WTC11 (cell line): ENCODE results near the gene PATL2. TPM values are rescaled to one million over a fixed set of nuclear protein-coding genes. Genes with fewer than 3 reads are reported as not detected.

Source experiments
- ATAC-seq: fragments of 200-7000 bp; cut with Tn5 transposase; 2 replicates; pipeline ENCODE4 v1.10.0; 2021; ENCODE audit warnings: mild to moderate bottlenecking, moderate library complexity
- CTCF ChIA-PET: fragments of 300-600 bp; sonication (Branson Sonifier 250); formaldehyde crosslinking; loops from one replicate; lab custom pipeline; 2021; ENCODE audit warnings: antibody characterized with exemption; lab: Charles Lee
- POLR2A ChIA-PET: fragments of 350-600 bp; sonication (Branson Sonifier 250); formaldehyde crosslinking; loops from one replicate; lab custom pipeline; 2021; ENCODE audit warnings: antibody characterized with exemption; lab: Charles Lee
- DNase-seq: peaks from one replicate; pipeline ENCODE4 v3.0.0; 2021; ENCODE audit warnings: low spot score
- H3K27ac Mint-ChIP-seq: 2 replicates; pipeline ENCODE4 v1.8.0; 2021; ENCODE audit warnings: mixed read lengths
- H3K27me3 Mint-ChIP-seq: 2 replicates; pipeline ENCODE4 v1.8.0; 2021; ENCODE audit warnings: low read depth, mild to moderate bottlenecking, moderate library complexity, mixed read lengths
- H3K36me3 Mint-ChIP-seq: 2 replicates; pipeline ENCODE4 v1.8.0; 2021; ENCODE audit warnings: mixed read lengths
- H3K4me1 Mint-ChIP-seq: 2 replicates; pipeline ENCODE4 v1.8.0; 2022; ENCODE audit warnings: mixed read lengths
- H3K4me3 Mint-ChIP-seq: 2 replicates; pipeline ENCODE4 v1.8.0; 2021; ENCODE audit warnings: mild to moderate bottlenecking, moderate library complexity, mixed read lengths
- H3K9me3 Mint-ChIP-seq: 2 replicates; pipeline ENCODE4 v1.8.0; 2021; ENCODE audit warnings: mixed read lengths
- CREB1 ChIP-seq: sonication (generic); formaldehyde crosslinking; IDR thresholded peaks from 2 replicates; pipeline ENCODE4 v1.8.0; 2023; ENCODE audit warnings: mild to moderate bottlenecking, missing genetic modification reagents
- FOXK1 ChIP-seq: sonication (generic); formaldehyde crosslinking; IDR thresholded peaks from 2 replicates; pipeline ENCODE4 v1.8.0; 2022; ENCODE audit warnings: mild to moderate bottlenecking, moderate library complexity, missing genetic modification reagents
- NR1H2 ChIP-seq: sonication (generic); formaldehyde crosslinking; IDR thresholded peaks from 2 replicates; pipeline ENCODE4 v1.9.0; 2021; ENCODE audit warnings: mild to moderate bottlenecking, moderate library complexity, missing genetic modification reagents
- PRRX2 ChIP-seq: fragments of 250-450 bp; sonication (Bioruptor Pico); IDR thresholded peaks from 2 replicates; pipeline ENCODE4 v1.8.0; 2021; ENCODE audit warnings: mild to moderate bottlenecking
- SP1 ChIP-seq: sonication (generic); formaldehyde crosslinking; conservative IDR thresholded peaks from 2 replicates; pipeline ENCODE4 v1.8.1; 2022; ENCODE audit warnings: missing genetic modification reagents
- ZNF232 ChIP-seq: sonication (generic); formaldehyde crosslinking; IDR thresholded peaks from 2 replicates; pipeline ENCODE4 v1.8.0; 2022; ENCODE audit warnings: mild to moderate bottlenecking, missing genetic modification reagents
- ZNF263 ChIP-seq: sonication (generic); formaldehyde crosslinking; IDR thresholded peaks from 2 replicates; pipeline ENCODE4 v1.8.1; 2022; ENCODE audit warnings: low read depth, mild to moderate bottlenecking, moderate library complexity, missing genetic modification reagents
- total RNA-seq: library from RNA; stranded (reverse); gene quantifications from 3 replicates; pipeline ENCODE4 v1.2.3, GENCODE V29; 2021
- TF ChIP-seq, protein P1 (sequence below): sonication (generic); formaldehyde crosslinking; IDR thresholded peaks from 2 replicates; pipeline ENCODE4 v1.8.0; 2023; ENCODE audit warnings: missing genetic modification reagents, mild to moderate bottlenecking, borderline replicate concordance
- TF ChIP-seq, protein P2 (sequence below): sonication (generic); formaldehyde crosslinking; IDR thresholded peaks from 2 replicates; pipeline ENCODE4 v1.8.0; 2022; ENCODE audit warnings: mild to moderate bottlenecking, missing genetic modification reagents
- TF ChIP-seq, protein P3 (sequence below): fragments of 250-450 bp; sonication (Bioruptor Pico); conservative IDR thresholded peaks from 2 replicates; pipeline ENCODE4 v1.9.0; 2021; ENCODE audit warnings: mild to moderate bottlenecking
- TF ChIP-seq, protein P4 (sequence below): fragments of 200-600 bp; IDR thresholded peaks from 2 replicates; pipeline ENCODE4 v1.8.0; 2022; ENCODE audit warnings: antibody characterized with exemption
- TF ChIP-seq, protein P5 (sequence below): sonication (generic); formaldehyde crosslinking; IDR thresholded peaks from 2 replicates; pipeline ENCODE4 v1.8.1; 2023; ENCODE audit warnings: mild to moderate bottlenecking, missing genetic modification reagents, borderline replicate concordance

The PATL2 gene
- total RNA-seq, 1 experiment from 2014 or later = 0.59 TPM

DNA sequence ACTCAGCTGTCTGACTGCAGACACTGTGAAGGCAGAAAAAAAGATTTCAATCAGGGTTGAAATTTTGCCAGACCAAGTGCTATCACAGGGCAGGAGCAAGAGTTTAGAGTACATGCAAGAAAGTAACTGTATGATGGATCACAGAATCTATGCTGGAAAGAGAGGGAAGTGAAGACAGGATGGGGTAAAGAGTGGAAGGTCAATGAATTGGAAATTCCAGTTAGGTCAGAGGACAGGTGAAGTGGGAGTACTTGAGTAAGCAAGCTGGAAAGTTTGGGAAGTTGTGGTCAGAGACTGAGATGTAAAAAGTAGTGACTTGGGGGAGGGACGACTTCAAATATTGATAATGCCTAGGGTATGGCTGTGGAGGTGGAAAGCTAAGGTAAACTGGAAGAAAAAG lies 54.8 kb downstream of the PATL2 start (continued):
- TF ChIP-seq, protein P1, sequence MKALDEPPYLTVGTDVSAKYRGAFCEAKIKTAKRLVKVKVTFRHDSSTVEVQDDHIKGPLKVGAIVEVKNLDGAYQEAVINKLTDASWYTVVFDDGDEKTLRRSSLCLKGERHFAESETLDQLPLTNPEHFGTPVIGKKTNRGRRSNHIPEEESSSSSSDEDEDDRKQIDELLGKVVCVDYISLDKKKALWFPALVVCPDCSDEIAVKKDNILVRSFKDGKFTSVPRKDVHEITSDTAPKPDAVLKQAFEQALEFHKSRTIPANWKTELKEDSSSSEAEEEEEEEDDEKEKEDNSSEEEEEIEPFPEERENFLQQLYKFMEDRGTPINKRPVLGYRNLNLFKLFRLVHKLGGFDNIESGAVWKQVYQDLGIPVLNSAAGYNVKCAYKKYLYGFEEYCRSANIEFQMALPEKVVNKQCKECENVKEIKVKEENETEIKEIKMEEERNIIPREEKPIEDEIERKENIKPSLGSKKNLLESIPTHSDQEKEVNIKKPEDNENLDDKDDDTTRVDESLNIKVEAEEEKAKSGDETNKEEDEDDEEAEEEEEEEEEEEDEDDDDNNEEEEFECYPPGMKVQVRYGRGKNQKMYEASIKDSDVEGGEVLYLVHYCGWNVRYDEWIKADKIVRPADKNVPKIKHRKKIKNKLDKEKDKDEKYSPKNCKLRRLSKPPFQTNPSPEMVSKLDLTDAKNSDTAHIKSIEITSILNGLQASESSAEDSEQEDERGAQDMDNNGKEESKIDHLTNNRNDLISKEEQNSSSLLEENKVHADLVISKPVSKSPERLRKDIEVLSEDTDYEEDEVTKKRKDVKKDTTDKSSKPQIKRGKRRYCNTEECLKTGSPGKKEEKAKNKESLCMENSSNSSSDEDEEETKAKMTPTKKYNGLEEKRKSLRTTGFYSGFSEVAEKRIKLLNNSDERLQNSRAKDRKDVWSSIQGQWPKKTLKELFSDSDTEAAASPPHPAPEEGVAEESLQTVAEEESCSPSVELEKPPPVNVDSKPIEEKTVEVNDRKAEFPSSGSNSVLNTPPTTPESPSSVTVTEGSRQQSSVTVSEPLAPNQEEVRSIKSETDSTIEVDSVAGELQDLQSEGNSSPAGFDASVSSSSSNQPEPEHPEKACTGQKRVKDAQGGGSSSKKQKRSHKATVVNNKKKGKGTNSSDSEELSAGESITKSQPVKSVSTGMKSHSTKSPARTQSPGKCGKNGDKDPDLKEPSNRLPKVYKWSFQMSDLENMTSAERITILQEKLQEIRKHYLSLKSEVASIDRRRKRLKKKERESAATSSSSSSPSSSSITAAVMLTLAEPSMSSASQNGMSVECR (CRISPR knock-in tag) = no peak
- no peak for TF ChIP-seq FOXK1
- TF ChIP-seq, protein P2, sequence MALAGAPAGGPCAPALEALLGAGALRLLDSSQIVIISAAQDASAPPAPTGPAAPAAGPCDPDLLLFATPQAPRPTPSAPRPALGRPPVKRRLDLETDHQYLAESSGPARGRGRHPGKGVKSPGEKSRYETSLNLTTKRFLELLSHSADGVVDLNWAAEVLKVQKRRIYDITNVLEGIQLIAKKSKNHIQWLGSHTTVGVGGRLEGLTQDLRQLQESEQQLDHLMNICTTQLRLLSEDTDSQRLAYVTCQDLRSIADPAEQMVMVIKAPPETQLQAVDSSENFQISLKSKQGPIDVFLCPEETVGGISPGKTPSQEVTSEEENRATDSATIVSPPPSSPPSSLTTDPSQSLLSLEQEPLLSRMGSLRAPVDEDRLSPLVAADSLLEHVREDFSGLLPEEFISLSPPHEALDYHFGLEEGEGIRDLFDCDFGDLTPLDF = no peak
- no peak for TF ChIP-seq PRRX2 (CRISPR knock-in tag)
- TF ChIP-seq ZNF232 (CRISPR knock-in tag) = no peak
- TF ChIP-seq, protein P3, sequence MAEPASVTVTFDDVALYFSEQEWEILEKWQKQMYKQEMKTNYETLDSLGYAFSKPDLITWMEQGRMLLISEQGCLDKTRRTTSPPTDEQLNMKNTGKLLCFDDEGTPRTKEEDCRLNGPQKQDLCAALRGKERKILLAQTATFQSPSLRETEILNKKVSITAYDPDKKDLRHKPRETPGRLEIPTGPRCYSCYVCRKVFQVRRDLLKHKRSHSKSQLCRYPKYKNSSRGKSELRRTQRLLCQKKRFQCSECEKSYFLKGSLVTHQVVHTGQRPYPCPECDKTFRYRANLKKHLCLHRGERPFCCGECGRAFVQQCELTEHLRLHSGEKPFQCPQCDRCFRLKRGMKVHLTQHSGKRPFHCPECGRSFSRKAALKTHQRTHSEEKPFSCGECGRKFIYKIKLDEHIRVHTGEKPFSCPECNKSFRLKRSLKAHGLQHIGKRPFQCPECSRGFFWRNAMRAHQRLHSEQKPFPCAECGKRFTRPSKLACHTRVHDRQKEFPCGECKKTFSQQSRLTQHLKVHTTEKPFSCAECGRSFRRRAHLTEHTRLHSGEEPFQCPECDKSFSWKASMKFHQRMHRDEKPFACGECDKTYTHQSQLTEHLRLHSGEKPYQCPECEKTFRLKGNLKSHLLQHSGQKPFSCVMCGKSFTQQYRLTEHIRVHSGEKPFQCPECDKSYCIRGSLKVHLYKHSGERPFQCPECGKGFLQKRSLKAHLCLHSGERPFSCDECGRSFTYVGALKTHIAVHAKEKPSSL (CRISPR knock-in tag) = no peak
- no peak for TF ChIP-seq CREB1 (CRISPR knock-in tag)
- TF ChIP-seq, protein P4, sequence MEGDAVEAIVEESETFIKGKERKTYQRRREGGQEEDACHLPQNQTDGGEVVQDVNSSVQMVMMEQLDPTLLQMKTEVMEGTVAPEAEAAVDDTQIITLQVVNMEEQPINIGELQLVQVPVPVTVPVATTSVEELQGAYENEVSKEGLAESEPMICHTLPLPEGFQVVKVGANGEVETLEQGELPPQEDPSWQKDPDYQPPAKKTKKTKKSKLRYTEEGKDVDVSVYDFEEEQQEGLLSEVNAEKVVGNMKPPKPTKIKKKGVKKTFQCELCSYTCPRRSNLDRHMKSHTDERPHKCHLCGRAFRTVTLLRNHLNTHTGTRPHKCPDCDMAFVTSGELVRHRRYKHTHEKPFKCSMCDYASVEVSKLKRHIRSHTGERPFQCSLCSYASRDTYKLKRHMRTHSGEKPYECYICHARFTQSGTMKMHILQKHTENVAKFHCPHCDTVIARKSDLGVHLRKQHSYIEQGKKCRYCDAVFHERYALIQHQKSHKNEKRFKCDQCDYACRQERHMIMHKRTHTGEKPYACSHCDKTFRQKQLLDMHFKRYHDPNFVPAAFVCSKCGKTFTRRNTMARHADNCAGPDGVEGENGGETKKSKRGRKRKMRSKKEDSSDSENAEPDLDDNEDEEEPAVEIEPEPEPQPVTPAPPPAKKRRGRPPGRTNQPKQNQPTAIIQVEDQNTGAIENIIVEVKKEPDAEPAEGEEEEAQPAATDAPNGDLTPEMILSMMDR = no peak

DNA sequence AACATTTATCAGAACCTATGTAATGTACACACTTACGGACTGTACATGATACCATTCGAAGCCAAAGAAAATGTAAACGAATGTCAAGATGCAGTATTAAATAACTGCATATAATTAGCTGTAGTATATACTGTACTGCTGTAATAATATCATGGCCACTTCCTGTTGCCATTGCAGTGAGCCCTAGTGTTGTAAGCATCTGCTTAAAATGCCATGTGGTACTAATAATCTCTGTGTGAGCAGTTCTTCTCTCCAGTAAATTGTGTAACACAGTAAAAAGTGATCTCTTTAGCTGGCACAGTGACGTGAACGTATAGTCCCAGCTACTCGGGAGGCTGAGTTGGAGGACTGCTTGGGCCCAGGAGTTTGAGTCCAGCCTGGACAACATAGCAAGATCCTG lies 56.3 kb downstream of the PATL2 start:
- DNase-seq = no peak
- H3K4me1 Mint-ChIP-seq = no peaks in the 10 kb centered on the region
- no peaks in the 10 kb centered on the region; the same call in 1 of the 2 replicates for H3K27me3 Mint-ChIP-seq
- no peak for TF ChIP-seq NR1H2 (CRISPR knock-in tag)
- TF ChIP-seq ZNF263 (CRISPR knock-in tag) = no peak
- TF ChIP-seq SP1 (CRISPR knock-in tag) = no peak
- TF ChIP-seq, protein P5, sequence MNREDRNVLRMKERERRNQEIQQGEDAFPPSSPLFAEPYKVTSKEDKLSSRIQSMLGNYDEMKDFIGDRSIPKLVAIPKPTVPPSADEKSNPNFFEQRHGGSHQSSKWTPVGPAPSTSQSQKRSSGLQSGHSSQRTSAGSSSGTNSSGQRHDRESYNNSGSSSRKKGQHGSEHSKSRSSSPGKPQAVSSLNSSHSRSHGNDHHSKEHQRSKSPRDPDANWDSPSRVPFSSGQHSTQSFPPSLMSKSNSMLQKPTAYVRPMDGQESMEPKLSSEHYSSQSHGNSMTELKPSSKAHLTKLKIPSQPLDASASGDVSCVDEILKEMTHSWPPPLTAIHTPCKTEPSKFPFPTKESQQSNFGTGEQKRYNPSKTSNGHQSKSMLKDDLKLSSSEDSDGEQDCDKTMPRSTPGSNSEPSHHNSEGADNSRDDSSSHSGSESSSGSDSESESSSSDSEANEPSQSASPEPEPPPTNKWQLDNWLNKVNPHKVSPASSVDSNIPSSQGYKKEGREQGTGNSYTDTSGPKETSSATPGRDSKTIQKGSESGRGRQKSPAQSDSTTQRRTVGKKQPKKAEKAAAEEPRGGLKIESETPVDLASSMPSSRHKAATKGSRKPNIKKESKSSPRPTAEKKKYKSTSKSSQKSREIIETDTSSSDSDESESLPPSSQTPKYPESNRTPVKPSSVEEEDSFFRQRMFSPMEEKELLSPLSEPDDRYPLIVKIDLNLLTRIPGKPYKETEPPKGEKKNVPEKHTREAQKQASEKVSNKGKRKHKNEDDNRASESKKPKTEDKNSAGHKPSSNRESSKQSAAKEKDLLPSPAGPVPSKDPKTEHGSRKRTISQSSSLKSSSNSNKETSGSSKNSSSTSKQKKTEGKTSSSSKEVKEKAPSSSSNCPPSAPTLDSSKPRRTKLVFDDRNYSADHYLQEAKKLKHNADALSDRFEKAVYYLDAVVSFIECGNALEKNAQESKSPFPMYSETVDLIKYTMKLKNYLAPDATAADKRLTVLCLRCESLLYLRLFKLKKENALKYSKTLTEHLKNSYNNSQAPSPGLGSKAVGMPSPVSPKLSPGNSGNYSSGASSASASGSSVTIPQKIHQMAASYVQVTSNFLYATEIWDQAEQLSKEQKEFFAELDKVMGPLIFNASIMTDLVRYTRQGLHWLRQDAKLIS (CRISPR knock-in tag) = no peak
- CTCF ChIA-PET = interaction anchor here (0.8 kb wide), 1 partner anchor 8 kb away, joined by 3 read pairs; the partner anchor contains the start of gene SPG11
- POLR2A ChIA-PET = no interaction called here
- no peaks in the 10 kb centered on the region for H3K9me3 Mint-ChIP-seq
- no peak overlapping the region for H3K27ac Mint-ChIP-seq
- H3K36me3 Mint-ChIP-seq = peaks cover 48% of the 10 kb centered on the region
- ATAC-seq = no peak
- no peak overlapping the region for H3K4me3 Mint-ChIP-seq
